GM06990 (cell line): ENCODE data around the gene DDX3Y.

Experiments
- DNase-seq: peaks from one replicate; pipeline ENCODE4 v3.0.0-alpha.2; 2011; ENCODE audit not compliant: insufficient read length; ENCODE audit errors: extremely low read depth
- H3K27me3 ChIP-seq: replicated peaks from 2 replicates; pipeline ENCODE4 v1.6.0; 2011; ENCODE audit warnings: low read length; ENCODE audit not compliant: control insufficient read depth, insufficient read depth
- H3K36me3 ChIP-seq: 2 replicates; pipeline ENCODE4 v1.5.1; 2011; ENCODE audit warnings: low read length; ENCODE audit not compliant: control insufficient read depth, insufficient read depth
- H3K4me3 ChIP-seq: replicated peaks from 2 replicates; pipeline ENCODE4 v1.5.1; 2011; ENCODE audit warnings: low read depth, mild to moderate bottlenecking, control low read depth, low read length
- TF ChIP-seq, protein P1 (sequence below): IDR thresholded peaks from 2 replicates; pipeline ENCODE4 v1.5.1; 2011; ENCODE audit warnings: low read length, control low read depth, mild to moderate bottlenecking, inconsistent platforms; ENCODE audit not compliant: insufficient read depth, poor library complexity, severe bottlenecking

The DDX3Y gene

DNA sequence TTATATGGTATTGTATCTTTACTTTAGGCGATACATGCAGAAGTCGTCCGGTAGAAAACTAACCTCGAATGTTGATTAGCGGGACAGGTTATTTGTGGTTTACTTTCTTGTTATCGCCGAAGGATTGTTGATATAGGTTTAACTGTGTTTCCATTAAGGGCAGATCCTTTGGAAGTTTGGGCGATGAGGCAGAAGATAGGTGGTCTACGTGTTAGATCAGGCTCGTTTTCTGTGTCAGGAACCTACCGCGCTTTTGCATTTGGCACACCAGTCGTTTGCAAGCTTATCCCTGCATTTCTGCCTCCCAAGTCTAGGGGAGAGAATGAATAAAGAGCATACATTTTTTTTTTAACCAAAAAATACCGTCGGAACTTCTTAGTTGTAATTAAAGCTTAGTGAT lies 1.2 kb downstream of the DDX3Y start:
- H3K36me3 ChIP-seq, result no peaks in the 10 kb centered on the region
- TF ChIP-seq, protein P1, sequence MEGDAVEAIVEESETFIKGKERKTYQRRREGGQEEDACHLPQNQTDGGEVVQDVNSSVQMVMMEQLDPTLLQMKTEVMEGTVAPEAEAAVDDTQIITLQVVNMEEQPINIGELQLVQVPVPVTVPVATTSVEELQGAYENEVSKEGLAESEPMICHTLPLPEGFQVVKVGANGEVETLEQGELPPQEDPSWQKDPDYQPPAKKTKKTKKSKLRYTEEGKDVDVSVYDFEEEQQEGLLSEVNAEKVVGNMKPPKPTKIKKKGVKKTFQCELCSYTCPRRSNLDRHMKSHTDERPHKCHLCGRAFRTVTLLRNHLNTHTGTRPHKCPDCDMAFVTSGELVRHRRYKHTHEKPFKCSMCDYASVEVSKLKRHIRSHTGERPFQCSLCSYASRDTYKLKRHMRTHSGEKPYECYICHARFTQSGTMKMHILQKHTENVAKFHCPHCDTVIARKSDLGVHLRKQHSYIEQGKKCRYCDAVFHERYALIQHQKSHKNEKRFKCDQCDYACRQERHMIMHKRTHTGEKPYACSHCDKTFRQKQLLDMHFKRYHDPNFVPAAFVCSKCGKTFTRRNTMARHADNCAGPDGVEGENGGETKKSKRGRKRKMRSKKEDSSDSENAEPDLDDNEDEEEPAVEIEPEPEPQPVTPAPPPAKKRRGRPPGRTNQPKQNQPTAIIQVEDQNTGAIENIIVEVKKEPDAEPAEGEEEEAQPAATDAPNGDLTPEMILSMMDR, result no peak
- H3K27me3 ChIP-seq, result no peaks in the 10 kb centered on the region
- H3K4me3 ChIP-seq, result no peak overlapping the region
- no peak for DNase-seq

DNA sequence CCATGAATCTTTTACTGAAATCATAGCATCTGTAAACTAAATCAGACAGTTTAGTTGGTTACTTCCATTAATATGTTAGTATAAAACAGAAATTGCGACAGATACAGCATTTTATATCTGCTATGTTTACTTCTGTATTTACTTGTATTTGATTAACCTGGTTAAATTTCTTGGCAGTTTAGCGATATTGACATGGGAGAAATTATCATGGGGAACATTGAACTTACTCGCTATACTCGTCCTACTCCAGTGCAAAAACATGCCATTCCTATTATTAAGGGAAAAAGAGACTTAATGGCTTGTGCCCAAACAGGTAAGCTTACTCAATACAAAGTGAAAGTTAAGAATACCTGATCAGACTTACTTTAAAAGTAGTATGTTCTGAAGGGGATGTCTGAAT lies 8.9 kb downstream of the DDX3Y start:
- TF ChIP-seq, protein P1, result no peak
- Histone ChIP-seq H3K4me3 (no peak overlapping the region), H3K36me3 (no peaks in the 10 kb centered on the region), H3K27me3 (no peaks in the 10 kb centered on the region)
- DNase-seq, result no peak

DNA sequence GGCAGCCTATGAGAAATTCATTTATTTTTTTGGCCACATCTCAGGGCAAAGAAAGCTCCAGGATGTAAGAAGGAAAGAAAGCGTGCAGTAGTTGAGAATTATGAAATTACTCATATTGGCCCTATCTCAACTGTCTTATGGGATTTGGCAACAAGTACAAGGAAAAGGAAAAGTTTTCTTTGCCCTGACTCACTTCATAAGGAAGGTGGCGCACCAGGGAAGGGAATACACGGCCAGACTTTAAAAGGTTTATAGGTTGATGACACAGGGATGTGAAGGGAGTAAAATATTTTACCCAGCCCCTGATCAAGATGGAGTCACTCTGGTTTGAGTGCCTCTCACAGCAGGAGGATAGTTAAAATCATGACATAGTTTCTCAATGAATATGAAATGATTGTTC lies 23.4 kb downstream of the DDX3Y start:
- DNase-seq, result no peak
- TF ChIP-seq, protein P1, result no peak
- H3K27me3 ChIP-seq, result no peaks in the 10 kb centered on the region
- H3K4me3 ChIP-seq, result no peak overlapping the region
- H3K36me3 ChIP-seq, result no peaks in the 10 kb centered on the region

DNA sequence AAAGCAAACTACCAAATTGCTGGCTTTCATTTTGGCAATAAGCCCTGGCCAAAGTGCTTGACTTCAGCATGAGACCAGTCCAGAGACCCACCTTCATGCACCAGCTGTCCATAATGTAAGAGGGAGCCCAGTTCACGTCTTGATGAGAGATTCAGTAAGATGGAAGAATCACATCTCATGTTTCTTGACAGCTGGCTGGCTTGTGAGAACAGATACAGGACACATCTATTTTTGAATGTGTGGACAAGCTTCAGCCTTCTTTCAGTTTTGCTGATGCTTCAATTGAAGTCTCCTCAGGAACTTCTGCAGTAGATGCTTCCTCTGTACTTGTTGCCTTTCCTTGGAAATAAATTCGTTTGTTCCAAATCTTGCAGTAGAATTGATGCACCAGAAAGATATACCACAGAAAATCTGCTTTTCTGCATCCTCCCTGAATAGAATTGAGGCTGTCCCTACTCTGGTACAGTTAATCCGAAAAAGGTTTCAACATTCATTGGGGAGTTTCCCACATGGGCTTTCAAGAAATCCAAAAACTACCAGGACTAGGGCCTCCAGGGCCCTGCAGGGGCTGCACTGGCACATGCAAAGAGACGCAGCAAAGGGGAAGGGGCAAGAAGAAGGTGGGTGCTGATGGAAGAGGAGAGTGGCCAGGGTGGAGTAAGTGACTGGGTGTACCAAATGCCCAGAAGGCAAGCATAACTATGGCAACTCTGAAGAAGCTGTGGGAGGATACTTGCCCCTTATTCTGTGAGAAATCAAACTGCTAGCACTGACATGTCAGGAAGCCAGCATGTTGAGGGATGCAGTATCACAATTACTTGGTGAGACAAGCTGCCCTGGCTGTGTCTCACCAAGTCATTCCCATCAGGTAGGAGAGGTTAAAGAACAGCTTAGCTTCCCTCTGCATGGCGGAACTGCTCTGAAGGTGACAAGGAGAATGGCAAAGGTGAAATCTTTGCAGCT lies 37.3 kb downstream of the DDX3Y start:
- no peak overlapping the region for H3K4me3 ChIP-seq
- no peak for DNase-seq
- H3K36me3 ChIP-seq, result no peaks in the 10 kb centered on the region
- TF ChIP-seq, protein P1, result no peak
- no peaks in the 10 kb centered on the region for H3K27me3 ChIP-seq
